PFSK-1 (cell line): Measurements from ENCODE around the gene SORBS2.

Experiments used
- FOXP2 ChIP-seq: optimal IDR thresholded peaks from 2 replicates; pipeline ENCODE3; 2011; ENCODE audit warnings: borderline replicate concordance, control low read depth, inconsistent platforms; ENCODE audit not compliant: insufficient read depth; ENCODE audit errors: extremely low read length, extremely low read depth
- POLR2AphosphoS5 ChIP-seq: IDR thresholded peaks from 2 replicates; pipeline ENCODE4 v1.6.1; 2012; ENCODE audit warnings: low read depth, mild to moderate bottlenecking, control low read depth, low read length, moderate library complexity
- REST ChIP-seq, 2 experiments: IDR thresholded peaks; 2 replicates each; pipeline versions ENCODE4 v1.6.1 to v1.8.0; 2011 to 2012; ENCODE audit warnings: low read depth in 2 of 2, low read length in 2 of 2, control low read depth in 1 of 2, inconsistent platforms in 1 of 2, mild to moderate bottlenecking in 1 of 2, moderate library complexity in 1 of 2; ENCODE audit not compliant: insufficient read depth in 1 of 2
- SIN3A ChIP-seq: IDR thresholded peaks from 2 replicates; pipeline ENCODE4 v1.6.1; 2012; ENCODE audit warnings: mild to moderate bottlenecking, low read length, moderate library complexity, borderline replicate concordance; ENCODE audit not compliant: insufficient read depth
- TAF1 ChIP-seq: IDR thresholded peaks from 2 replicates; pipeline ENCODE4 v1.6.1; 2012; ENCODE audit warnings: low read length, control low read depth, borderline replicate concordance; ENCODE audit not compliant: insufficient read depth

The SORBS2 gene

DNA sequence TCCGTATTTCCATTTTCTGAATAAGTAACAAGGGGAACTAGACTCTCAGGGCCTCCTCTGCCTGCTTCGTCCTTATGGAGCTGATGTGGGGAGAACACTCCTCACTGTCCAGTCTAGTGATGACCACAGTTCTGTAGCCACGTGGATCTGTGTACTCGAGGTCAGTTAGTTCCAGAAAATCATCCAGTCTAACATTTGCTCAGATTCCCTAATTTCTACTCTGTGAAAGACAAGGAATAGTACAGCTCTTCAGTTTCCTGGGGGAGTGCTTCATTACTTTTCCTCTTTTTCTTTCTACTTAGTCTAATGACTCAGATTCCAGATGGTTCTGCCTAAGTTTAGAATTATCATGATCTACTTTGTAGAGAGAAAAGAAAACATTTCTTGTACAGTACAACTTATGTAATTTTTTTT, 82.6 kb downstream of the SORBS2 start:
- no peak for TF ChIP-seq SIN3A

- no peak for TF ChIP-seq POLR2AphosphoS5
- TF ChIP-seq FOXP2: no peak
- no peak for TF ChIP-seq SIN3A
- TF ChIP-seq TAF1: no peak
- TF ChIP-seq REST (IDR thresholded peaks at IDR 0.05; ENCODE audit: insufficient read depth in 1 of 2, low read depth in 2 of 2, low read length in 2 of 2): no peak
Observed at GRCh38 chr4:185728893-185729292, 83.1 kb downstream of the SORBS2 start.

- no peak for TF ChIP-seq SIN3A
- no peak for TF ChIP-seq FOXP2
- TF ChIP-seq REST (IDR thresholded peaks at IDR 0.05; ENCODE audit: insufficient read depth in 1 of 2, low read depth in 2 of 2, low read length in 2 of 2): no peak
- TF ChIP-seq POLR2AphosphoS5: no peak
- TF ChIP-seq TAF1: no peak
Observed at GRCh38 chr4:185726931-185727330, 85.1 kb downstream of the SORBS2 start.

- TF ChIP-seq SIN3A: no peak
- TF ChIP-seq FOXP2: no peak
- TF ChIP-seq TAF1: no peak
- TF ChIP-seq REST (IDR thresholded peaks at IDR 0.05; ENCODE audit: insufficient read depth in 1 of 2, low read depth in 2 of 2, low read length in 2 of 2): no peak
- no peak for TF ChIP-seq POLR2AphosphoS5
Observed at GRCh38 chr4:185723631-185724260, 88.2 kb downstream of the SORBS2 start.

DNA sequence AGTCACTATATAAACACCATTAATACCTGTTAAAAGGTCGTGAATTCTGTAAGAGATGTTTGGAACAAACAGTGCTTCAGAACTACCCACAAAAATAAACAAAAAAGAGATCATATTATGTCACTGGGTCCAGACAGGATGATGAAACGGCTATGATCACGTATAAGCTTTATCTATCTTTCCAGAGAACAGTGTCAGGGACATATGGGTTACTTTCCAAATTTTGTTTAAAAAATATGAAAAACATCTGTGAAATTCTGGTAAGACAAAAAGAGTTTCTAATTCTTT, 90.0 kb downstream of the SORBS2 start:
- no peak for TF ChIP-seq FOXP2
- TF ChIP-seq TAF1: no peak
- no peak for TF ChIP-seq POLR2AphosphoS5
- no peak for TF ChIP-seq SIN3A
- TF ChIP-seq REST (IDR thresholded peaks at IDR 0.05; ENCODE audit: insufficient read depth in 1 of 2, low read depth in 2 of 2, low read length in 2 of 2): no peak
